Dedifferentiated amniotic fluid mesenchymal stem cell (primary cell): ENCODE data around the gene AGR3.

Source experiments
- DNase-seq: peaks from one replicate; pipeline ENCODE4 v3.0.0-alpha.2; 2016; ENCODE audit errors: extremely low spot score

The AGR3 gene

GRCh38 chr7:16881844-16882243 lies at the start of gene AGR3:
TSS of gene AGR3 (minus strand) at chr7:16881983. CDS start at chr7:16878618, 3,365 bp downstream.
- DNase-seq: no peak

GRCh38 chr7:16930946-16931345 lies 49.2 kb upstream of the AGR3 start:
- no peak for DNase-seq

- DNase-seq: no peak
Measured at GRCh38 chr7:16929146-16929762, 47.5 kb upstream of the AGR3 start.

DNA sequence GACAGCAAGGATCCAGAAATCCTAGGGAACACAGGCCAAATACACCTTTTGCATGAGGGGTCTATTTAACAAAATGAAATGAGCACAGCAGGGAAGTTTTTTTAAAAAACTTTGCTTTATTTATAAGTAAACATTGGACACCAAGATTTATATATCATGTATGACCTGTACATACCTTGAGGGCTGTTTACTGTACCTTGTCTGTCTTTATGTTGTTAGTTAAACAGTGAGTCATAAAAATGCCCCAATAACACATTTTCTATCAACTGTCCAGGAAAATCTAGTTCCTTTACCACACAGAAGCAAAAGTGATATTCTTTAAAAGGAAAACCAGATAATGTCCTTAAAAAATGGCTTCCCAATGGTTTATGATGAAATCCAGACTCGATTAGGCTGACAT lies 45.1 kb upstream of the AGR3 start:
- no peak for DNase-seq

- peak; percentile 70 for DNase-seq
Measured at GRCh38 chr7:16926283-16926682, 44.5 kb upstream of the AGR3 start.

DNA sequence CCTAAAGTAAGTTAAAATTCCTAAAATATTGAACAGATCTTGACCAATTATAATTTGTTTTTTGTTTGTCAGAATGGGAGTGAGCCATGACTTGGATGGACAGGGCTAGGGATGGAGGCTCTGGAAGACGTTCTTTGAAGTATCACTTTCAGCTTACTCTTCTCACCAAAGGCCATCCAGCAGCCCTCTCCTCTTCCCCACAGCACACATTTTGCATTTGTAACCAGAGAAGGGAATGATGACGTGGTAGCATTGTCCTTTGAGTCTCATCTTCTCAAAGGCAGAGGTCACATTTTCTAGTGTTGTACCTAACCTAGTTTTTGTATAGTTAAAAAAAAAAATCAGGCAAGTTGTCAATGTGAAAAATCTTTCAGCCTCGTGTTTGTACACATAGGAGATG lies 43.8 kb upstream of the AGR3 start:
- DNase-seq: no peak

- DNase-seq: no peak
Measured at GRCh38 chr7:16923019-16923418, 41.2 kb upstream of the AGR3 start.

DNA sequence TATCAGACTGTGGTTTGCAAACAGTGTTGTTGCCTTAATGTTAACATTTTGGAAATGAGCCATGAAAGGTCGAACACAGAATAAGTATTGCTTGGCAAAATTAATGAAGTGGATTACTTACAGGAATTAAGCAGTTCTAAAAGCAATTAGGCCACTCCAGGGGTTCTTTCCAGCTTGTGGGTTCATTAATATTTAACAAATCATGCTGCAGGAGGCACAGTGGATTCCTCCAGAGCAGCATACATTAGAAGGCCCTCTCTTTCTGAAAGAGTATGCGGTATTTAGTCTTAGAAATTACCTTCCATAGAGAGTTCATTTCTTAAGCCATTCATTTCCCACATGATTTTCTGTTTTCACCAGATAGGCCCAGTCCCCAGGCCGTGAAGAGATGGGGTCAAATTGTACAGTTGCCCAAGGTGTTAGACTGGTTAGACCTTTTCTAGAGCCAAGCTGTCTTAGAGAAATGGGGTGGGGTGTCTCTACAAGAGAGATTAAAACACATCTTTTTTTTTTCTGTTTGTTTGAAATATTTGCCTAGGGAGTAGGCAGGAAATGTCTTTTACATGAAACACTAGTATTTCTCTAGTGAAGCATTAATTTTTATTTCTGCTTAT lies 40.0 kb upstream of the AGR3 start:
- DNase-seq: no peak

DNA sequence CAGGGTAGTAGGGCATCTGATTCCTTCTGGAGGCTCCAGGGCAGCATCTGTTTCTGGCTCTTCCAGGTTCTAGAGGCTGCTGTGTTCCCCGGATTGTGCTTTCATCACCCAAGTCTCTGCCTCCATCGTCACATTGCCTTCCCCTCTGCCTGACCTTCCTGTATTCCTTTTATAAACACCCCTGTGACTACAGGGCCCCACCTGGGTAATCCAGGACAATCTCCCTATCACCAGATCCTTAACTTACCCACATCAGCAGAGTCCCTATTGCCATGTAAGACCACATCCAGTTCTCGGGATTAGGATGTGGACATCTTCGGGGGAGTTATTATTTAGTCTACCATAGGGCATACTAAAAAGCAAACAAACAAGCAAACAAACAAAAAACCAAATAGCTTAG lies 39.4 kb upstream of the AGR3 start:
- DNase-seq: no peak

- DNase-seq: no peak
Measured at GRCh38 chr7:16919440-16919839, 37.7 kb upstream of the AGR3 start.

- peak; percentile 52 for DNase-seq
Measured at GRCh38 chr7:16918288-16918895, 36.6 kb upstream of the AGR3 start.

DNA sequence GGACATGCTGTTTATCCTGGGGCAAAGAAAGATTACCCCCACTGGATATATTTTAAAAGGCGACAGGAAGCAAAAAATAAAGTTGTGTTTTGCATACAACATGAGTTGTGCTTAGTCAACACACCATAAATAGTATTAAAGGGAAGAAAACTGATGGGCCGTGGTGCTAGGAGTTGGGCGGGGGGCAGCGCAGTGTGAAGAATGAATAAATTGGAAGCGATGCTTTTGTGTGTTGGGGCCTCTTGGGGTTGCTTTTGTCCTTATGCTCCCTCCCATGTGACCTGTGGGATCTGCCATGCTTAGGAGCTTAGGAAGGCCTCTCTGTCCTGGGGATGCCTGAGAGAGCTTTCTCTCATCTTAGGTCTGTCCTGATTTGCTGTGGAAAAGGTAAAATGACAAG lies 35.0 kb upstream of the AGR3 start:
- no peak for DNase-seq

DNA sequence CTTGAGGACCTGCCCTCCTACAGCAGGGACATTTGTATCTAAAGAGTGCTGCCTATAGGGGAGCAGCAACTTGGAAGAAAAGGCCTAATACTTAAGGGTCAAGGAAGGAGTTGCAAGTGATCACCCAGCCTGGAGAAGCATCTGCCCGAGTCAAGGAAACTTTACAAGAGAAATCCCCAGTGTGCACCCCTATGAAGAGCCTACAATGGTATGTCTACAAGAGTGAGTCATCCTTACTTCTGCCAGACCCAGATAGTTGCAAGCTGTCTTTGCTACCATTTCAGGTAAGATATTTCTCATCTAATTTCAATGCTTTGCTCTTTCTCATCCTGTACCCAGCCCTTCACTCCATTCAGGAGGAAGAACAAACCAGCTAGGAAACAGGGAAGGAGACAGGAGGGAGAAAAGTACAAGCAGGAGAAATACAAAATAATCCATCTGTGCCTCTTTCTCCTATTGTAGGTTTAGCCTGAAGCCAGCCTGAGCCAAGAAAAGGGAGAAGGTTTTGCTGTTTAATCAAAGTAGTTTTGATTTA lies 34.4 kb upstream of the AGR3 start:
- DNase-seq: peak; percentile 42

DNA sequence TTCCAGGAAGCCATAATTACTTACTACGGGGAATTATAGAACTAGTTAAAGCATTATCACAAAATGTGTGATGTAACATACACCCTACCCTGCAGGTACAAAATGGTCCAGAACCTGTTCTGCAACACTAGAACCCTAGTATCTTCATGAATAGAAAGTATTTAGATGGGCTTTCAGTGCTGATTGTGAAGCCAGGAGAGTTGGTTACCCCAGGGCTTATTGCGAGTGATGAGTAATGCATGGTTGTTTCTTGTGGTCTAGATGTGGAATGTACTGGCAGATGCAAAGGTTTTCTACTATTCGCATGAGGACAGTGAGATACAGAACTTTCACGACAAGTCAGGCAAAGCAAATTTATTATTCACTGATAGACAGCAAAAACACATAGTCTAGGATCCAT lies 33.6 kb upstream of the AGR3 start:
- DNase-seq: peak; percentile 87

GRCh38 chr7:16914771-16915170 lies 33.0 kb upstream of the AGR3 start:
- DNase-seq: no peak

- no peak for DNase-seq
Measured at GRCh38 chr7:16913643-16914042, 31.9 kb upstream of the AGR3 start.

DNA sequence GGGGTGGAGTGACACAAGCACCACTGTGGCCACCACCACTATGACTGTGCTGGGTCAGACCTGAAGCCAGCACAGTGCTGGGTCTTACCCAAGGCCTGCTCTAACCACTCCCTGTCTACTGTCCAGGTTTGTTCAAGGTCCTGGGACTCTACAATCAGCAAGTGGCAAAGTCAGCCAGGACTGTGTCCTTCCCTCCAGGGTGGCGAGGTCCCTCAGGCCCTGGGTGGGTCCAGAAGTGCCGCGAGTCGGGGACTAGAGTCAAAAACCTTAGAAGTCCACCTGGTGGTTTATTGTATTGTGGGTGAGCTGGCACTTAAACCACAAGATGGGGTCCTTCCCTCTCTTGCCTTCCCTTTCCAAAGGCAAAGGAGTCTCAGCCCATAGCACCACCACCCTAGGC lies 30.8 kb upstream of the AGR3 start:
- no peak for DNase-seq

DNA sequence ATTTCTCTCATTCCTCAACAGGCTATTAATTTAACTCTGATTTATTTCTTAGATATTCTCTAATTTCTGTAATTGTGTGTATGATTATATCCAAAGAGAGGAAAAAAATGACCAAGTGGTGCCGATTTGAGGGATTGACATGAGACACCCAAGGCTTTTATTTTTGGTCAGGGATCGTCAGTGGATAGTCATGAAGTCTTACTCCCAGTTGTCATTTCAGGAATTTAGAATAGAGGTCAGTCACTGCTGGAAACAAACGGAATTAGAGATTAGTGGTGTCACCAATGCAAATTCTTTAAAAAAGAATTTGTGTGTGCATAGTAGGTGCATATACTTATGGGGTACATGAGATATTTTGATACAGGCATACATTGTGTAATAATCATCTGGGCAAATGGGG lies 26.8 kb upstream of the AGR3 start:
- no peak for DNase-seq

DNA sequence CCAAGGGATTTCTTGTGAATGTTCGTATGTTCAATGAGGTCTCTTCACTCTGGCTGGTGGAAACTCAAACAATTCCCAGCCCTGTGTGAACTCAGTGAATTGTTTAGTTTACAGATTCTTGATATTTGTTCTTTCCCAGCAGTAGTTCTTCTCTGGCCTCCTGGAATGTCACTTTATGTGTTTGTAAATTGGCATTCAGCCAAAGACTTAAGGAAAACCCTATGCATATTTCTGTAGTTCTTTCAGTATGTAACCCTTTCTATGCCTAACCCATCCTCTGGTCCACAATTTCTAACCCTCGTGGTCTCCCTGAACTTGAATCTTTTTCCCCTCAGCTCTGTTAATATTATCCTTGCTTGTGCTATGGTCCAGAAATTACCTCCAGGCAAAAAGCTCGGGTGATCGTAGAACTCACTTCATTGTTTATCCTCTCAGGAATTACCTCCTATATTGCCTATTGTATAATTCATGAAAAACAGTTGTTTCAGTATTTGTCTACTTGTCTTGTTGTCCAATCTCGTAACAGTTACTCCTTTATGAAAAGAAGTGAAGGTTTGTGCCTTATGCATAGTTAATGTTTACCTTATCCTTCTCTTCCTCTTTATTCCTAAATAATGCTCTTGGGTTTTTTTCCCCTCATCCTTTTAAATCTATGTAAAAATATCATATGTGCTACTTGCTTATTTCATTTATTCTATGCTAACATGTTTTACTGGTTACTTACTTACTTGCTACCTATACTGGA lies 23.7 kb upstream of the AGR3 start:
- peak; percentile 36 for DNase-seq

DNA sequence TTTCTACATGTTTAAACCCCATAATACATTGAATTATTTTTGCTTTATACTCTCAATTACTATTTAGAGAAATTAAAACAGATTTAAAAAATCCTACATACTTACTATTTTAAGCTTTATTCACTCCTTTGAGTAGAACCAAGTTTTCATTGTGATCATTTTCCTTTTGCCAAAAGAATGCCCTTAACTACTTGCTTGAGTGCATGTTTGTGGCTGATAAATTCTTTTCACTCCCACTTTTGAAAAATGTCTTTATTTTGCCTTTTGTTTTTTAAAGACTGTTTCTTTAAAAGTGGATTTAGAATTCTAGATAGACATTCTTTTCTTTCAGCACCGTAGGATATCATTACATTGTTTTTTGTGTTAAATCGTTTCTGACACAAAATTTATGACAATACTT lies 22.3 kb upstream of the AGR3 start:
- DNase-seq: peak; percentile 48

GRCh38 chr7:16900209-16900768 lies 18.5 kb upstream of the AGR3 start:
- no peak for DNase-seq
